Urothelium cell line (cell line): ENCODE measurements around the gene SLC7A5.
A peak's percentile ranks its signal among the peaks of the same experiment; 100 is the strongest.
"Not testable (repeated sequence)": the region's sequence is repeated elsewhere in the genome, so short reads cannot be mapped to it uniquely, and the experiment has no call there.

Experiments
- DNase-seq: peaks from one replicate; pipeline ENCODE4 v3.0.0; 2011; ENCODE audit warnings: low spot score, mixed read lengths
- FAIRE-seq: peaks from 2 replicates; lab custom pipeline; 2011; peaks lifted over from hg19 to GRCh38; lab: Jason Lieb, UNC

The SLC7A5 gene

GRCh38 chr16:87889762-87890161 lies 20.5 kb upstream of the SLC7A5 start:
- not testable (repeated sequence) for FAIRE-seq, DNase-seq

- FAIRE-seq, DNase-seq: not testable (repeated sequence)
Observed at GRCh38 chr16:87888346-87888745, 19.0 kb upstream of the SLC7A5 start.

GRCh38 chr16:87887931-87888330 lies 18.6 kb upstream of the SLC7A5 start:
- not testable (repeated sequence) for FAIRE-seq, DNase-seq

GRCh38 chr16:87885371-87885967 lies 16.2 kb upstream of the SLC7A5 start:
- DNase-seq, FAIRE-seq: not testable (repeated sequence)

- no peak for DNase-seq
- no peak for FAIRE-seq
Observed at GRCh38 chr16:87882436-87883019, 13.2 kb upstream of the SLC7A5 start.

- FAIRE-seq (no peak), DNase-seq (no peak)
Observed at GRCh38 chr16:87881324-87882200, 12.3 kb upstream of the SLC7A5 start.

GRCh38 chr16:87880117-87880696 lies 10.9 kb upstream of the SLC7A5 start:
- DNase-seq (no peak), FAIRE-seq (no peak)

- not testable (repeated sequence) for FAIRE-seq, DNase-seq
Observed at GRCh38 chr16:87879411-87880013, 10.2 kb upstream of the SLC7A5 start.

- no peak for FAIRE-seq
- DNase-seq, result no peak
Observed at GRCh38 chr16:87878704-87879103, 9.4 kb upstream of the SLC7A5 start.

GRCh38 chr16:87877942-87878507 lies 8.7 kb upstream of the SLC7A5 start:
- FAIRE-seq, result no peak

GRCh38 chr16:87874639-87875427 lies 5.5 kb upstream of the SLC7A5 start:
- FAIRE-seq, result no peak
- DNase-seq, result peak; percentile 41

More at GRCh38 chr16:87877942-87878507, 8.7 kb upstream of the SLC7A5 start:
- no peak for DNase-seq

- FAIRE-seq, result not testable (repeated sequence)
- DNase-seq, result peak; percentile 81
Observed at GRCh38 chr16:87870418-87871291, 1.3 kb upstream of the SLC7A5 start.

- FAIRE-seq, DNase-seq: not testable (repeated sequence)
Observed at GRCh38 chr16:87869879-87870417, 641 bp upstream of the SLC7A5 start.

- not testable (repeated sequence) for DNase-seq, FAIRE-seq
Observed at GRCh38 chr16:87868254-87869029, 865 bp downstream of the SLC7A5 start.

GRCh38 chr16:87865902-87866555 lies 3.3 kb downstream of the SLC7A5 start:
- FAIRE-seq, result not testable (repeated sequence)

GRCh38 chr16:87864331-87864989 lies 4.8 kb downstream of the SLC7A5 start:
- no peak for FAIRE-seq
- DNase-seq, result no peak

More at GRCh38 chr16:87865902-87866555, 3.3 kb downstream of the SLC7A5 start:
- not testable (repeated sequence) for DNase-seq

GRCh38 chr16:87863327-87863635 lies 6.0 kb downstream of the SLC7A5 start:
- not testable (repeated sequence) for DNase-seq, FAIRE-seq
